ENCODE measurements around the gene PTPRF.

DNA sequence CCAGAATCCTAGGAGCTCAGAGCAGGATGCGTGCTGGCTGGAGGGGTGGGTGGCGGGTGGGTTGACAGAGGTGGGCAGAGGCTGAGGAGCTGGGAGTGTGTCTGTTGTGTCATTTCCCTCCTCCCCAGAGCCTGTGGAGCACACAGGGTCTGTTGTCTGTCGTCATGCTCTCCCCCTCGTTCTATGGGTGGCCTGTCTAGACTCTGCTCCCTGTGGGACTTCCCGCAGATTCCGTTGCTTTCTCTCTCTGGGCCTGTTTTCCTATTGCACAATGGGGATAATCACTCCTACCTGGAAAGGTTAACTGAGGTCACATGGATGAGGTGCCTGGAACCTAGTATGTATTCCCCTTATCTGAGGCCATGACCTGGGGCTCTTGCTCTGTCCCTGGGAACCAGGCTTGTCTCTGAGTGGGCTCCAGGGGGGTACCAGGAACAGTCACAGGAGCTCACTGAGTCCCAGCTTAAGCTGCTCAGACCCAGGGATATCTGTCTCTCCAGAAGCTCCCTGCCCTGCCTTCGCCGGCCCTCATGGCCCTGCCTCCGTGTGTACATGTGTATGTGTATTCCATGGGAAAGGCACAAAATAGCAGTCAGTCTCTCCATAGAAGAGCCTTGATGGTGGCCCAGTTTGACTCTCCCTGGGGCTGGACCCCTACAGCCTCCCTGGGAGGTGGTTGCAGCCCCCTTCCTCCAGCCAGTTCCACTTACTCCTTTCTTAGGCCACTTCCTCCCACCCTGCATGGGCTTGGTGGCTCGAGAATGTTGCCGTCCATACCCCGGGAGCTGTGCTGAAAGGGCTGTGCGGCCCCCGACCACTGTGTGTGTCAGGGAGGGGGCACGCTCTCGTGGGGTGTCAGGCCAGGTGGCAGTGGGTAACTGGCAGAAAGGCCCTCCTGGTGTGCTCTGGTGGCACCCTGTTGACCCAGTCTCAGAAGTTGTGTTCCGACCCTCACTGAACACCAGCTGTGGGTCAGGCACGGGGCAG is 17.9 kb downstream of the PTPRF start:
- TF ChIP-seq POLR2A (IDR thresholded peaks at IDR 0.05; ENCODE audit: low read length) (no peak), GATA1 (IDR thresholded peaks at IDR 0.05; ENCODE audit: low read depth, low read length) (no peak)
